K562 (cell line): ENCODE results near the gene DEGS2. TPM values are rescaled to one million over a fixed set of nuclear protein-coding genes. Genes with fewer than 3 reads are reported as not detected.

Source experiments
- CHAMP1 ChIP-seq: fragments of 450-650 bp; IDR thresholded peaks from 2 replicates; pipeline ENCODE4 v1.6.1; 2016; ENCODE audit warnings: mild to moderate bottlenecking
- KAT2B ChIP-seq: IDR thresholded peaks from one replicate; pipeline ENCODE4 v1.6.1; 2012; ENCODE audit warnings: low read depth, mild to moderate bottlenecking, control low read depth, inconsistent platforms, low read length, moderate library complexity
- SFPQ ChIP-seq: fragments of 200-400 bp; formaldehyde crosslinking; IDR thresholded peaks from 2 replicates; pipeline ENCODE4 v1.6.1; 2017; ENCODE audit warnings: mild to moderate bottlenecking, low read depth, low read length, moderate library complexity
- VEZF1 ChIP-seq: fragments of 200-800 bp; sonication (Bioruptor generic); IDR thresholded peaks from 2 replicates; pipeline ENCODE4 v1.6.1; 2017; ENCODE audit warnings: missing genetic modification characterization, missing compliant biosample characterization
- ZBTB43 ChIP-seq: sonication (generic); formaldehyde crosslinking; IDR thresholded peaks from 2 replicates; pipeline ENCODE4 v1.8.0; 2023; ENCODE audit warnings: mild to moderate bottlenecking, missing genetic modification reagents
- ZNF347 ChIP-seq: fragments of 450-650 bp; formaldehyde crosslinking; IDR thresholded peaks from 2 replicates; pipeline ENCODE4 v1.4.0; 2020; ENCODE audit warnings: low read depth, mild to moderate bottlenecking, moderate library complexity
- polyA plus RNA-seq, 8 experiments: library from polyadenylated mRNA; depleted of rRNA in 4 of 8; stranded (reverse) in 5 of 8; unstranded in 3 of 8; fragments of >200 nt; fragmentation: Nextera tagmentation in 2 of 8; fragmentation: Illumina TruSeq in 1 of 8; extraction: Ambion mirVana in 2 of 8; extraction: Trizol in 1 of 8; gene quantifications; 2 replicates each; pipeline versions ENCODE4 v1.2.1 to v1.2.3, GENCODE V29; 2011 to 2014; ENCODE audit warnings: inconsistent platforms in 1 of 8, missing spikeins in 1 of 8
- total RNA-seq, 7 experiments: library from RNA; depleted of rRNA in 6 of 7; stranded (reverse); fragments of >200 nt in 6 of 7; fragmentation: Illumina TruSeq in 2 of 7; extraction: Trizol in 2 of 7; gene quantifications; 2 replicates each; pipeline versions ENCODE4 v1.2.1 to v1.2.3, GENCODE V29; 2011 to 2021; ENCODE audit warnings: low replicate concordance in 1 of 7

Gene DEGS2
- total and polyA plus RNA-seq, 9 of the 15 experiments (the other 6 are each of a cell fraction or from before 2014, with no cell fraction given) = 0.22 to 2.9 (median 0.70) TPM

- TF ChIP-seq CHAMP1 (no peak), ZNF347 (CRISPR knock-in tag) (no peak), ZBTB43 (CRISPR knock-in tag) (no peak), SFPQ (no peak), KAT2B (no peak), VEZF1 (CRISPR knock-in tag) (no peak)
These were observed 28.3 kb downstream of the DEGS2 start (continued) for GRCh38 chr14:100131181-100131580.
